ENCODE results near the gene ABHD12.

ABHD12 gene

DNA sequence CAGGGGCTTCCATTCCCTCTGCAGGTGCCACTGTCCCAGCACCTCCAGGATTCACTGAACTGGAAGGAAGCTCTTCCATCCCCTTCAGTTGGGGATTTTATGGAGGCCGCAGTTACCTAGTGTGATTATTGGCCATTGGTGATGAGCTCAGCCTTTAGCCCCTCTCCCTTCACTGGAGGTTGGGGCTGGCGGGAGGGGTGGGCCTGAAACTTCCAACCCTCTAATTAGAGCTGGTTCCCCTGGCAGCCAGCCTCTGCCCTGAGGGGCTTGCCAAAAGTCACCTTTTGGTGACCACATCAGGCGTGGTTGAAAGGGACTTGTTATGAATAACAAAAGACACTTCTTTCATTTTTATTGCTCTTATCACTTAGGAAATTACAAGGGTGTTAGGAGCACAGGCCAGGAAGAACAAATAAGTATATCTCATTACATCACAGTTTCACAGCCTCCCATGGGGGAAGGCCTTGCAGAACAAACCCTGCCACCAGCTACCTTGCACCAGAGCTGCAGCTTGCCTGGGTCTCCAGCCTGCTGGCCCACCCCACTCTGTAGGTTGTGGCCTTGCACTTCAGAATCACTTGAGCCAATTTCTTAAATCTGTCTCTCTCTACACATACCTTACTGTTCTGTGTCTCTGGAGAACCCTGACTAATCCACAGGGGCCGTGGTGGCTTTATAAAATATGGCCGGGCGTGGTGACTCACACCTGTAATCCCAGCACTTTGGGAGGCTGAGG, 137.8 kb downstream of the ABHD12 start:
- peak overlapping the region; percentile 75 for H3K4me3 ChIP-seq (ENCODE audit: low read depth, low read length)
- DNase-seq (ENCODE audit: low read depth) = no peak

DNA sequence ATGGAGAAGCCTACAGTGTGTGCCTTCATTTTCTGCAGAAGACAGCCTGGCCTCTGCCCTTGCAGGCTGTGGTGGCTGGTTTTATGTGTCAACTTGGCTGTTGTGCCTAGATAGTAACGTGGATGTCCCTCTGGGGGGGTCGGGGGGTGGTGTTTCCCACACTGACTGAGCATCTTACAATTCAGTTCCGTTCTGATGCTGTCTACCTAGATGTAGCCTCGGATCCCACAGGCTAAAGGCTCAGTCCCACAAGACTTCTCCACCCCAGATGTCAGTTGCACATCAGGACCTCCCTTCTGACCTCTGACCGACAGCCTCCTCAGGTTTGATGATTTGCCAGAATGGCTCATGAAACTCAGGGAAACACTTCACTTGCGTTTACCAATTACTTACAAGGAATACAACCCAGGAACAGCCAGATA, 138.4 kb downstream of the ABHD12 start:
- peak overlapping the region; percentile 75 for H3K4me3 ChIP-seq (ENCODE audit: low read depth, low read length)
- DNase-seq (ENCODE audit: low read depth) = no peak

DNA sequence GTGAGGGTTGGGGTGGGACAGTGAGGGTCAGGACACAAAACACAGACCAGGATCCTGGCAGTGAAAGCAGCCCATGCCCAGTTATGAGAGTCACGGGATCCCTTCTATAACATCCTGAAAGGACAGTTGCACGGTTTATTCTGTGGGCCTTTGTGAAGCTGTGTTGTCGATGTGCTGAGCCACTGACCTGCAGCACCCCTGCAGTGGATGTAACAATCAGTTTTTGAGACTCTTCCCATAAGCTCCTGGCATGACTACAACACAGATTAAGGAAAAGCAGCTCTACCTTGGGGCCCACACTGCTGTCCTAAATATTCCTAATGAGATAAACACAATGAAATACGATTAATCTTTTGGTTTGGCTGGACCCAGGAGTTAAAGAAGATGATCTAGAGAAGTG, 139.1 kb downstream of the ABHD12 start:
- peak overlapping the region; percentile 75 for H3K4me3 ChIP-seq (ENCODE audit: low read depth, low read length)
- no peak for DNase-seq (ENCODE audit: low read depth)

- no peak for DNase-seq (ENCODE audit: low read depth)
- peak overlapping the region; percentile 75 for H3K4me3 ChIP-seq (ENCODE audit: low read depth, low read length)
Observed at GRCh38 chr20:25251019-25251418, 139.6 kb downstream of the ABHD12 start.

- peak overlapping the region; percentile 75 for H3K4me3 ChIP-seq (ENCODE audit: low read depth, low read length)
- DNase-seq (ENCODE audit: low read depth) = no peak
Observed at GRCh38 chr20:25250508-25250907, 140.1 kb downstream of the ABHD12 start.
